CD4-positive, alpha-beta T cell treated with Interleukin-6 for 4 hours (primary cell): ENCODE measurements around the gene ADAMTS14.

ENCODE experiments used
- DNase-seq: peaks from one replicate; pipeline ENCODE4 v3.0.0-alpha.2; 2020; ENCODE audit warnings: mixed read lengths

The ADAMTS14 gene

GRCh38 chr10:70797840-70798239 is 125.5 kb downstream of the ADAMTS14 start:
- DNase-seq, result no peak

- no peak for DNase-seq
Observed at GRCh38 chr10:70799124-70799523, 126.8 kb downstream of the ADAMTS14 start.

GRCh38 chr10:70801854-70802253 is 129.5 kb downstream of the ADAMTS14 start:
- DNase-seq, result no peak

GRCh38 chr10:70803775-70804420 is 131.6 kb downstream of the ADAMTS14 start:
- no peak for DNase-seq

- DNase-seq, result no peak
Observed at GRCh38 chr10:70804421-70804808, 132.1 kb downstream of the ADAMTS14 start.

GRCh38 chr10:70805619-70806215 is 133.4 kb downstream of the ADAMTS14 start:
- no peak for DNase-seq

- DNase-seq, result no peak
Observed at GRCh38 chr10:70806841-70807240, 134.5 kb downstream of the ADAMTS14 start.

- no peak for DNase-seq
Observed at GRCh38 chr10:70807556-70807955, 135.2 kb downstream of the ADAMTS14 start.

GRCh38 chr10:70809011-70809611 is 136.8 kb downstream of the ADAMTS14 start:
- no peak for DNase-seq

GRCh38 chr10:70809726-70810125 is 137.4 kb downstream of the ADAMTS14 start:
- no peak for DNase-seq

- no peak for DNase-seq
Observed at GRCh38 chr10:70810967-70811366, 138.7 kb downstream of the ADAMTS14 start.

GRCh38 chr10:70811881-70812280 is 139.6 kb downstream of the ADAMTS14 start:
- no peak for DNase-seq
